Ramos (cell line): ENCODE measurements around the gene STX8.
"Not testable (repeated sequence)": the region's sequence is repeated elsewhere in the genome, so short reads cannot be mapped to it uniquely, and the experiment has no call there.

ENCODE experiments used
- in situ Hi-C: fragments of 300-500 bp; cut with MboI; formaldehyde crosslinking; loops from one replicate; pipeline ENCODE4 v1.14.3; 2022; ENCODE audit warnings: low sequenced_read_pairs; ENCODE audit not compliant: unreplicated experiment

STX8 gene

GRCh38 chr17:9274973-9275372 lies 300.6 kb downstream of the STX8 start:
- in situ Hi-C loops, result no loop called here

DNA sequence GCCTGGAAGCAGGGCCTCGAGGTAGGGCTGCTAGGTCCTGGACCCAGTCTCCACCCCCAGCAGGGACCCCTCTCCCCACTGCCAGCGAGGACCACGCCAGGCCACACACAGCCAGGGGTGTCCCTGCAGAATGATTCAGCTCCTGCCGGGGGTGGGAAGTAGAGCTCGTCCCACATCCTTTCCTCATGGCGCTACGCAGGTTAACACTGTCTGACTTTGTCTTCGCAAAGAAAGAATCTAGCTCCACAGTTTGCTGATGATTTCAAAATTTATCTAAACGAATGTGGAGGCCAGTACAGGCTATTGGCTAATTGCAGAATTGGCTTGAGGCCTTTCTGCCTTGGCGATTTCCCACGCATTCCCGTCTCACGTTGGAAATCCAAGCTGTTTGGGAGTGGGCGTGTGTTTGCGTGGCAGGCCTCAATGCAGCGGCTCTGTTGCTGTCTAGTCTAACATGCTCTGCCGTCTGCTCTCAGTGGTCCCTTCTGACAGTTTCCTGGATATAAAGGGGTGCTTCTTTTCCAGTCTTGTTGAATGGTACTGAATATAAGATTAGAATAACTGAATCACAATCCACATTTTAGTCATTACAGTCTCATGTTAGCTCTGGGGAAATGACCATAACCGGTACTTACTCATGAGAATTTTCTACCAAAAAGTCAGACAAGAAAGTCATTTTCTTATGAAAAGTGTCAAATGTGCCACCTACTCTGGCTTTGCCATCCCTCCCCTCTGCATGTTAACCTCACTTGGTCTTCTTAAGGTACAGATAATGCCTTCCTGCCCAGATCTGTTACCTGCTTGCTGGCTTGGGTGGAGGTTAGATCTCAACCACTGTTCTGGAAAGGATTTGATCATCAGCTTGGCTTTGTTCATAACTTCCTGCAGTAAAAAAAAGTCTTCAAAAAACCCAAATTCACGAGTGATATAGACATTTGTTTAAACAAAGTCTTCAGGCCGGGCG lies 301.9 kb downstream of the STX8 start:
- in situ Hi-C loops, result no loop called here

GRCh38 chr17:9272501-9273200 lies 303.0 kb downstream of the STX8 start:
- in situ Hi-C loops, result no loop called here

DNA sequence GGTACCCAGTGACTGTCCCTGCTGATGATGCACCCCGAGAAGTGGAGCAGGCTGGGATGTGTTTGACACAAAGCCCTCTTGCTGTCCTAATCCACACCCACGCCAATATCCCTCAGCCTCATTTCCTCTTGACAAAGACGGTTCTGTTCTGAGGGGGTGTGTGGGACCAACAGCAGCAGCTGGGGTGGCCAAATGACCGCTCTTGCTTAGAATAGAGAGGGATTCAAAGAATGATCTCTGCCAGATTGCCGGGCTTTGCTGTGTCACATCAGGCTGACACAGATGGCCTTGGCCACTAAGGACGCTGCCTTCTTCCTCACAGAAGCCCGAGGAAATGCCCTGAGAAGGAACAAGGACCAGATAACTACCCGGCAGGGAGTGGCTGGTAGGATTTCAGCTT lies 303.6 kb downstream of the STX8 start:
- in situ Hi-C loops, result no loop called here

DNA sequence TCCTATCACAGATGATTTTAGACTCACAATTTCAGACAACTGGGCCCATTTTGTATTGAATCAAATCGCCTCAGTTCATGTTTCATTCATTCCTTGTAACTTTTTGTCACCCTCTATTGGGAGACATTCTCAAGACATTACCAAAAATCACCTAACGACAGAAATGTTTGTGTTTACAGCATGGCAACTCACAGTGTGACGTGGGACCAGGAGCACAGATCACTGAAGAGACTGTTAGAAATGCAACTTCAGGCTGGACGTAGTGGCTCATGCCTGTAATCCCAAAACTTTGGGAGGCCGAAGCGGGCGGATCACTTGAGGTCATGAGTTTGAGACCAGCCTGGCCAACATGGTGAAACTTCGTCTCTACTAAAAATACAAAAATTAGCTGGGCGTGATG lies 304.7 kb downstream of the STX8 start:
- in situ Hi-C loops, result no loop called here

- in situ Hi-C loops, result no loop called here
Observed at GRCh38 chr17:9269350-9270035, 306.1 kb downstream of the STX8 start.

- in situ Hi-C loops, result no loop called here
Observed at GRCh38 chr17:9268546-9268945, 307.1 kb downstream of the STX8 start.

DNA sequence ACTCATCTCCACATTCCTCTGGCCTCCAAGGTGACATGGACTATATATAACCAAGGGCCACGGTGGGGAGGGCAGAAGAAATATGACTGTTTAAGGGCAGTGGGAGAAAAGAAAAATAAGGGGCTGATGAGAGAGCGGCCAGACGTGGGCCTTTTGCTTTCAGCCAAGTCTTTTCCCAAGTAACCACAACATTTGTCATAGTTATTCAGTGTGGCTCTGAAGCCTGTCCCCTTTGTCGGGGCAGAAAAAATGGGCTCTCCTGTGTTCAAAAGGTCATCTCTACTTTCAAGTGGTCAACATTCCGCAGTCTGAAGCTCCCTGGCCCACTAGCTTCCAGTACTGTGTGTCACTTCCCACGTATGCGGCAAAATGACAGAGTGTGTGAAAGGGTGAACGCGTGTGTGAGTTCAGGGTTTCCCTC lies 308.9 kb downstream of the STX8 start:
- in situ Hi-C loops, result no loop called here

DNA sequence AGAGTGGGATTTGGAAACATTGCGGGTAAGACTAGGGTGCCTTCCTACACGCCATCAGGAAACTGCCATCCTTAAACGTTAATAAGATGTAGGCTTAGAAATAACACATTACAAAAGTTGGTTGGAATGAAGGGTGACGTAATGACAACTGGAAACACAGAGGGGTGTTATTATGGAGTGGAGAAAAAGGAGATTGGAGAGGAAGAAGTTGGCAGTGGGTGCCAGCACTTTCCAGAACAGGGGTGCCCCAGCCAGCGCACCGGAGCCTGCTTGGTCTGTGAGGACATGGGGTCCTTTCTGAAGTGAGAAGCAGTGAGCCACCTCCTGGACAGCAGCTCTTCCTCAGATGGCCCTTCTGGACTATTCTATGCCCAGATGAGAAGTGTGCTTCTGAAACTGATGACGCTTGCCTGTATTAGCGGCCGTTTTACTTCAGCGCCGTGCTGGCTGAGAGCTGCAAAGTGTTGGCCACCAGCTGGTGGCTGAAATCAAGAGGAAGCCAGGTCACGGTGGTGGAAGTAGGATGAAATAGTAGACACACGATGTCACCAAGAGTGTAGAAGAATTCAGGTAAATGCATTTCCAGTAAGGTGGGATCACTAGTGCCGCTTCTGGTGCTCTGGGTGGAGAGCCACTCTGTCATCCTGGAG lies 309.5 kb downstream of the STX8 start:
- in situ Hi-C loops, result no loop called here

- in situ Hi-C loops, result no loop called here
Observed at GRCh38 chr17:9261081-9262012, 314.3 kb downstream of the STX8 start.

GRCh38 chr17:9259419-9259818 lies 316.2 kb downstream of the STX8 start:
- in situ Hi-C loops, result no loop called here

DNA sequence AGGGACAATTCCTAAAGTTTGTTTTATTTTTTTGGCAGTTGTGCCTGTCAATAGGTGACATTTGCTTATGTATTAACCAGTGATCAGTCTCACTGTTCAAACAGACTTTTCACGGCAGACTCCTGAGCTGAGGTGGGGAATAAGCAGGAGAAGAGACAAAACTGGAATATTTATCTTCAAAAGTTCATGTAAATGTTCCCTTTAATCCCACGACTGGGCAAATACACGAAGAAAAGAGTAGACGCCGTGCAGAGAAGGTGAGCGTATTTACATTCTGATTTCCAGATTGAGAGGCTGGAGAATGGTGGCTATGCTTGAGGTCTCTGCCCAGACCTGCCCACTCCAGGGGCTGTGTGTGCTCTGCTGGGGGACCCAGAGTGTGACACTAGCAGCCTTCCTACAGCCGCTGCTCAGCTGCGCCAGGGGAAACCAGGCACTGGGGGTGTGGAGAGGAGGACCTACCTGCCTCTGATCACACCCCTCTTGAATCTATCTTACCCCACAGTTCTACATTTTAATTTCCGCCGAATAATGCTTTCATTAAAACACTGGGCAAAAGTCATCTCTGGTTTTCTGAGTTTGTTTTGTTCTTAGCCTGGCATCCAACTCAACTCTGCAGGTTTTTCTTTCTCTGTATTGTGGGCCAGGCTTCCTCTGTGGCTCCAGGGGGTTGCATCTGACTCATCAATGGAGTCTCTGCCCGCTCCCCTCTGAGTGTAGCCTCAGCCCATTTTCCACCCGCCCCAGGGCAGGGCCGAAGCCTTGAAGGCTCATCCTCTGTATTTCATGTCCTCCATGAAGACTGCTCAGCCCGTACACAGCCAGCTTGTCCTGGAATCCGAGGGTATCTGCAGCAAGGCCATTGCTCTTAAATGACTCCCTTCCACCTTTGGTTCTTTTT lies 317.3 kb downstream of the STX8 start:
- in situ Hi-C loops, result no loop called here

GRCh38 chr17:9257630-9257965 lies 318.0 kb downstream of the STX8 start:
- in situ Hi-C loops, result not testable (repeated sequence)

DNA sequence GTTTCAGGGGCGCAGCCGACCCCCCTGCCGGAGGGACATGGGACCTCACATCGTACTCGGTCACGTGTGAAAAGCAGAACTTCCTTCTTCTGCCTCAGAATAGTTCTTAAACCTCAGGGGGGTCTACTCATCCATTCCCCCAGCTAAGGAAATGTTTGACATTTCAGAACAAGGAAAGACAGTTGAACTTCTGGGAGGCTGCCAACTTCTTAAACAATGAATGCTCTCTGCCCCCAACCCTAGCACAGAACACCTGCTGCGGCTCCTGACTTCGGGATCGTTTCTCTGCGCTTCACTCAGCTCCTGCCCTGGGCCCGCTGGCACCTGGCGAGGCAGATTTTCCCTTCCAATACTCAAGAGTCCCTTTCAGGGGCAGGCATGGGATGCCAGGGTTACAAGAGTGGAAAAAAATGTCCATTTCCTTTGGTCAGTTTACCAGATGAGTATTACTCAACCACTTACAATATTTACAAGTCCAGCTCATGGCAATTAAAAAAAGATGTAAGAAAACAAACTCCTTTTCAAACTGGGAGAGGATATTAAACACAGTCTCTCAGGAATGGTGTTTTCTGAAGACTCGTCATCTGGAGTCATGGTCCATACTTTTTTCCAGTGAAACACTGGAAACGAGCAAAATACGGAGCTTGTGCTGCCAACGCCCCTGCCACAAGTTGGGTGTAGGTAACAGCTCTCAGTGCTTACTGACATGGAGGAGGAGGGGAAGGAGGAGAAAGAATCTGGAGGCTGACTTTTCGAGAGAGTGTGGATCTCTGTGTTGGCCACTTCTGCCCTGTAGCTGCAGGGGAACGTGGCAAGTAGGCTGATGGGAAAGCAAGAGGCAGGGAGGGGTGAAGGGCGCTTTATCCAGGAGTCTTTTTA lies 318.6 kb downstream of the STX8 start:
- in situ Hi-C loops, result no loop called here

- in situ Hi-C loops, result no loop called here
Observed at GRCh38 chr17:9256361-9256750, 319.3 kb downstream of the STX8 start.

GRCh38 chr17:9255833-9256232 lies 319.8 kb downstream of the STX8 start:
- in situ Hi-C loops, result no loop called here

DNA sequence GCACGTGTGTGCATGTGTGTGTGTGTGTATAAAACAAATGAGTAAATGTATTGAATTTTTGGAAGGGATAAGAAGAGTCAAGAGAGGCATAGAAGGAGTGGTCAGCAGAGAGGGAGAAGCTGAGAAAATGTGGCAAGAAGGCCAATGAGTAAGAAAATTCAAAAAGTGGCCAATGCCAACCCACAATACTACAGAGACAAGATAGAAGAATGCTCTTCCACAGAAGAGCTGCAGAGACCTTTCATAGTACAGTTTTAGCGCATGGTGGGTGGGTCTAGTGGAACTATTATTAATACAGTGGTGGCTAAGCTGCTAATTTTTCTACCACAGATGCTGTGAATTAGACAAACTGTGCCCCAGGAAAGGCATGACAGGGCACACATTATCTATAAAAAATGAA lies 320.8 kb downstream of the STX8 start:
- in situ Hi-C loops, result no loop called here

- in situ Hi-C loops, result no loop called here
Observed at GRCh38 chr17:9253308-9253707, 322.3 kb downstream of the STX8 start.
